IPS-20b (cell line): ENCODE data around the gene ATG4C.
"Not testable (repeated sequence)": the region's sequence is repeated elsewhere in the genome, so short reads cannot be mapped to it uniquely, and the experiment has no call there.

ENCODE experiments used
- H3K27ac ChIP-seq: one replicate; pipeline ENCODE4 v1.5.1; 2013; ENCODE audit warnings: low read length
- H3K27me3 ChIP-seq: 2 replicates; pipeline ENCODE4 v1.6.1; 2013; ENCODE audit warnings: mild to moderate bottlenecking, low read length, inconsistent platforms; ENCODE audit not compliant: insufficient read depth
- H3K36me3 ChIP-seq: 2 replicates; pipeline ENCODE4 v1.6.1; 2013; ENCODE audit warnings: low read depth, mild to moderate bottlenecking, inconsistent platforms, low read length, moderate library complexity; ENCODE audit not compliant: insufficient read depth
- H3K4me1 ChIP-seq: 2 replicates; pipeline ENCODE4 v1.6.1; 2013; ENCODE audit warnings: mild to moderate bottlenecking, control low read depth, inconsistent platforms, low read length, moderate library complexity; ENCODE audit not compliant: insufficient read depth
- H3K4me3 ChIP-seq: 2 replicates; pipeline ENCODE4 v1.5.1; 2013; ENCODE audit warnings: mild to moderate bottlenecking, low read length, inconsistent platforms
- H3K9ac ChIP-seq: 2 replicates; pipeline ENCODE4 v1.6.1; 2013; ENCODE audit warnings: low read depth, mild to moderate bottlenecking, inconsistent platforms, low read length, moderate library complexity
- H3K9me3 ChIP-seq: 2 replicates; pipeline ENCODE4 v1.6.1; 2013; ENCODE audit warnings: mild to moderate bottlenecking, low read depth, low read length, inconsistent platforms; ENCODE audit not compliant: insufficient read depth

ATG4C gene

GRCh38 chr1:62782544-62783212 is 1.3 kb upstream of the ATG4C start:
- H3K27ac ChIP-seq = not testable (repeated sequence)

GRCh38 chr1:62784509-62785365 is 805 bp downstream of the ATG4C start:
- peaks cover 7% of the 10 kb centered on the region; the same call in 1 of the 2 replicates for H3K4me1 ChIP-seq

More at GRCh38 chr1:62782544-62783212, 1.3 kb upstream of the ATG4C start:
- H3K27me3 ChIP-seq, H3K4me3 ChIP-seq, H3K9ac ChIP-seq, H3K9me3 ChIP-seq, H3K36me3 ChIP-seq: not testable (repeated sequence)
- peaks cover 13% of the 10 kb centered on the region for H3K4me1 ChIP-seq

DNA sequence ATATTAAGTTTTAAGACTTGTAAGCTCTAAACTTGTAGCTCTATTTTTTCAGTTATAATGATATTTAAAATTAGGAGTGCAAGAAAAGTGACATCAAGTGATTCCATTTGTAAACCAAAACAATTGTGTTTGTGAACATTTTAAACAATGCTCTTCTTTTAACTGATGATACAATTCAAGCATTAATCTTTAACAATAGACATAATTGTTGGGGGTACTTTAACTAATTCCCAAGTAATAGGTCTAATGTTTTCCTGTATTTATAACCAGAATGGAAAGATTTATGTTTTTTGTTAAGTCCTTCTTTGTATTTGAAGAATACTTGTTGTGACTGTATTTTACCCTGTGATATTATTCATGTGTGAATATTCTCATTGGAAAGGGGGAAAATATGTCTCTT is 6.8 kb downstream of the ATG4C start:
- no peaks in the 10 kb centered on the region for H3K9me3 ChIP-seq
- H3K36me3 ChIP-seq = no peaks in the 10 kb centered on the region
- no peaks in the 10 kb centered on the region for H3K27me3 ChIP-seq
- H3K27ac ChIP-seq = no peak overlapping the region
- no peak overlapping the region for H3K9ac ChIP-seq
- H3K4me3 ChIP-seq = no peak overlapping the region
- no peaks in the 10 kb centered on the region for H3K4me1 ChIP-seq

More at GRCh38 chr1:62784509-62785365, 805 bp downstream of the ATG4C start:
- H3K9me3 ChIP-seq = no peaks in the 10 kb centered on the region
- H3K27ac ChIP-seq = no peak overlapping the region
- no peaks in the 10 kb centered on the region for H3K36me3 ChIP-seq
- H3K4me3 ChIP-seq = peak overlapping the region; percentile 89
- peak overlapping the region; percentile 88; the same call in 1 of the 2 replicates for H3K9ac ChIP-seq
- no peaks in the 10 kb centered on the region for H3K27me3 ChIP-seq

DNA sequence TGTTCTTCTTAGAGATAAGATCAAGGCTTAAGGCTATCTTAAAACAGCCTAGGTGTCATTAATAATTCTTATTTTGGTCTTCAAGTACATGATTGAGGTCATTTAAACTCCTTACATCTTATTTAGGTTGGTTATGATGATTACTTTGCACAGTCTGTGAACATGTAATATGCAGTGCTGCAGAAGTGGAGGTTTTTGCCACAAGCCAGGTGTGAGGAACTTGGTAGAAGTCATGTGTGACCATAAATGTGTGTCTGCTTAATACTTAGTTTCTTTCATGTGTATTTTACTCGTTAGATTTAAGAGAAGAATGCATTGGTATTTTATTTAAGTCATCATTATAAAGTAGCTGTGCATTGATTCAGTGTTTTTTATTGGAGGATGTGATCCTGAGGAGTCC is 10.1 kb downstream of the ATG4C start:
- no peaks in the 10 kb centered on the region for H3K4me1 ChIP-seq
- no peaks in the 10 kb centered on the region for H3K27me3 ChIP-seq
- no peak overlapping the region for H3K9ac ChIP-seq
- H3K4me3 ChIP-seq = no peak overlapping the region
- H3K36me3 ChIP-seq = no peaks in the 10 kb centered on the region
- H3K27ac ChIP-seq = no peak overlapping the region
- no peaks in the 10 kb centered on the region for H3K9me3 ChIP-seq

- Histone ChIP-seq H3K4me3 (no peak overlapping the region), H3K27me3 (no peaks in the 10 kb centered on the region), H3K4me1 (no peaks in the 10 kb centered on the region), H3K27ac (no peak overlapping the region), H3K36me3 (no peaks in the 10 kb centered on the region), H3K9me3 (no peaks in the 10 kb centered on the region), H3K9ac (no peak overlapping the region)
Observed at GRCh38 chr1:62796221-62796620, 12.3 kb downstream of the ATG4C start.

- no peak overlapping the region for H3K27ac ChIP-seq
- no peaks in the 10 kb centered on the region for H3K4me1 ChIP-seq
- no peak overlapping the region for H3K4me3 ChIP-seq
- H3K9ac ChIP-seq = no peak overlapping the region
- no peaks in the 10 kb centered on the region for H3K27me3 ChIP-seq
- H3K9me3 ChIP-seq = no peaks in the 10 kb centered on the region
- no peaks in the 10 kb centered on the region for H3K36me3 ChIP-seq
Observed at GRCh38 chr1:62799688-62800087, 15.8 kb downstream of the ATG4C start.

GRCh38 chr1:62800281-62800680 is 16.3 kb downstream of the ATG4C start:
- H3K36me3 ChIP-seq = no peaks in the 10 kb centered on the region
- H3K9ac ChIP-seq = no peak overlapping the region
- H3K4me3 ChIP-seq = no peak overlapping the region
- H3K4me1 ChIP-seq = no peaks in the 10 kb centered on the region
- no peaks in the 10 kb centered on the region for H3K27me3 ChIP-seq
- no peak overlapping the region for H3K27ac ChIP-seq
- H3K9me3 ChIP-seq = no peaks in the 10 kb centered on the region

DNA sequence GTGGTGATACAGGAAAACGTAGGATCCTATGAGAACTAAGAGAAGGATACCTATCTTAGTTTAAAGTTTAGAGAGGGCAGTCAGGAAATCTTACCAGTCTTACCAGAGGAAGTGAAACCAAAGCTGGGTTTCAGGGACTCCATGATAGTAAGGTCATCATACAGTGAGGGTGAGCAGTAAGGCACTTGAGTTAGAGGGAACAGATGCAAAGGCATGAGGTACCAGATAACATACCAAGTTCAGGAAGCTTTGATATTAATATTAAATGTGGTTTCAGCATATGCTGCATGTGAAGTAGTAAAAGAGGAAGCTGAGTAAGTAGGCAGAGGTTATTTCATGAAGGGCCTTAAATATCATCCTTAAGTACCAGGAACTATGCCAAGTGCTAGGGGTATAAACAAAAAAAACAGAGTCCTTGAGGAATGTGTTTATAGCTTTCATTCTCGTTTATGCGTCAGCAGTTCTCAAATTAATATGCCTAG is 16.9 kb downstream of the ATG4C start:
- no peaks in the 10 kb centered on the region for H3K27me3 ChIP-seq
- H3K27ac ChIP-seq = no peak overlapping the region
- H3K4me3 ChIP-seq = no peak overlapping the region
- H3K36me3 ChIP-seq = no peaks in the 10 kb centered on the region
- H3K4me1 ChIP-seq = no peaks in the 10 kb centered on the region
- no peak overlapping the region for H3K9ac ChIP-seq
- no peaks in the 10 kb centered on the region for H3K9me3 ChIP-seq

GRCh38 chr1:62809788-62810187 is 25.9 kb downstream of the ATG4C start:
- Histone ChIP-seq H3K4me3 (no peak overlapping the region), H3K27me3 (no peaks in the 10 kb centered on the region), H3K27ac (no peak overlapping the region)

GRCh38 chr1:62810420-62811274 is 26.7 kb downstream of the ATG4C start:
- Histone ChIP-seq H3K36me3 (peaks cover 8% of the 10 kb centered on the region), H3K27ac (no peak overlapping the region), H3K4me3 (no peak overlapping the region), H3K27me3 (no peaks in the 10 kb centered on the region), H3K4me1 (0 out of 2 replicates have a peak, but pooled peaks cover 3% of the 10 kb centered on the region), H3K9me3 (no peaks in the 10 kb centered on the region), H3K9ac (no peak overlapping the region)

More at GRCh38 chr1:62809788-62810187, 25.9 kb downstream of the ATG4C start:
- Histone ChIP-seq H3K36me3 (peaks cover 8% of the 10 kb centered on the region), H3K9me3 (no peaks in the 10 kb centered on the region), H3K4me1 (0 out of 2 replicates have a peak, but pooled peaks cover 3% of the 10 kb centered on the region), H3K9ac (no peak overlapping the region)

DNA sequence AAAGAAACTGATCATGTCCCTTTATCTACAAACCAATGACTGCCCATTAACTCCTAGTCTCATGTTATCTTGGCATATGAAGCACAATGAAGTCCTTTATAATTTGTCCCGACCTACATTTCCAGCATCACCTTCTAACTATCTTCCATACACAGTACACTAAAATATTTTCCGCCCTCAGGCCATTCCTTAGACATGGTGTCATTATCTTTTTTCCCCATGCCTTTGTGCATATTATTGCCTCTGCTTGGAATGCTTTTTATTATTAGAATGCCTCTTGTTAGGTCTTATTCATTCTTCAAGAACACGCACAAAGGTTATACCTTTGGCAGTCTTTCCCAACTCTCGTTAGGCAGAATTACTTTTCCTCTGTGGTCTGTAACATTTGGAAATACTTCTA is 39.6 kb downstream of the ATG4C start:
- Histone ChIP-seq H3K9me3 (no peaks in the 10 kb centered on the region), H3K4me1 (no peaks in the 10 kb centered on the region), H3K36me3 (no peaks in the 10 kb centered on the region)

More for the DNA sequence above, 39.6 kb downstream of the ATG4C start:
- H3K27me3 ChIP-seq = no peaks in the 10 kb centered on the region
- no peak overlapping the region for H3K27ac ChIP-seq
- no peak overlapping the region for H3K9ac ChIP-seq
- H3K4me3 ChIP-seq = no peak overlapping the region
